ENCODE measurements around the gene CHRDL1.
"Not testable (repeated sequence)": the region's sequence is repeated elsewhere in the genome, so short reads cannot be mapped to it uniquely, and the experiment has no call there.

Gene CHRDL1, protein sequence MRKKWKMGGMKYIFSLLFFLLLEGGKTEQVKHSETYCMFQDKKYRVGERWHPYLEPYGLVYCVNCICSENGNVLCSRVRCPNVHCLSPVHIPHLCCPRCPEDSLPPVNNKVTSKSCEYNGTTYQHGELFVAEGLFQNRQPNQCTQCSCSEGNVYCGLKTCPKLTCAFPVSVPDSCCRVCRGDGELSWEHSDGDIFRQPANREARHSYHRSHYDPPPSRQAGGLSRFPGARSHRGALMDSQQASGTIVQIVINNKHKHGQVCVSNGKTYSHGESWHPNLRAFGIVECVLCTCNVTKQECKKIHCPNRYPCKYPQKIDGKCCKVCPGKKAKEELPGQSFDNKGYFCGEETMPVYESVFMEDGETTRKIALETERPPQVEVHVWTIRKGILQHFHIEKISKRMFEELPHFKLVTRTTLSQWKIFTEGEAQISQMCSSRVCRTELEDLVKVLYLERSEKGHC

DNA sequence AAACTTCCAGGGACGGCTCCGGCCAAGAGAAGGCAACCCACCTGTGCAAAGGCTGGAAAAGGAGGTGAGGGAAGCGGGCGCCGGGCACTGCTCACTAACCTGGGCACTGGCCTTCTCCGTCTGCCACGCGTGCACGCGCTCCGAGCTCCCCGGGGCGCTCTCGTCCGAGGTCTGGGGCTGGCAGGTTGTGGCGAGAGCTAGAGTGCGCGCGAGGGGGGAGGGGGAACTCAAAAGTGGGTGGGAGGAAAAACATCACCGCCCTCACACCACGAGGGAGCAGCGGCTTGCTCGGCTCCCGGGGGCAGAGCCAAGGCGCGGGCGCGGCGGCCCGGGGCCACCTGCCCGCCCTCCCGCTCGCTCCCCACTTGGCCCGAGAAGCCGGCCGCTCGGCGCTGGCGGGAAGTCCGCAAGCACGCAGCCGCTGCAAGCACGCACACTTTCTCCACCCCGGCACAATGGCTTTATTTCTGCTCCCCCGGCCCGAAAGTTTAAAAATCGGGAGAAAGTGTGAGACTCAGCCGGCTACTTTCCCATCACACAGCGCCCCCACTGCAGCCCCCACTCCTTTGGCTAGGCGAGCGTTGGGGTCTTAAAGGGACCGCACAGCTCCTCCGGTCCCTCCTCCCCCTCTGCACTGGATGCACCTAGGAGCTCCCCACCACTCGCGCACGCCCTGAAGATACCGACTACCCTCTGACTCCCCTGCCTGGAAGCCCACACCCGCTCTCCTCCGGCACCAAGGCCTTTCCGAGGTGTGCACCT lies at the start of gene CHRDL1:
Gene CHRDL1 (minus strand): TSS at position 173 of the 762 bp plus-strand sequence. CDS start 3,636 bp downstream, outside the sequence.
- no peak for DNase-seq (ENCODE audit: low read depth, low spot score)

DNA sequence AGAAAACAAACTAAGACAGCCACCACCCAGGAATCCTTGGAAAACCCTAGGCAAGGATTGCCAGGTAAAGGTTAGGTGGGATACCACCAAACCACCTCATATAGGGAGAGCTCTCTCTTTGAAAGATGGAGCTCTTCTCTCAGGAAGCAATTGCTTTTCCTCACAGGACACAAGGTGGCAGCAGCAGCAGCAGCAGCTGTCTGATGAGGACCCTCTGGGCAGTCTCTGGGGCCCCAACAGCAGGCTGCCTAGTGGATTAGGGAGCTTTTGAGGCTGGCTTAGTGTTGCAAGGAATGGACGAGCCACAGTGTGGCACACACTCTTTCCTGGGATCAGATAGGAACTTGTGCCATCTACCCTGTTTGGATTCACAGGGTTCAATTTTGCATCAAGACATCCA lies 41.4 kb upstream of the CHRDL1 start:
- DNase-seq (ENCODE audit: low read depth, low spot score) = no peak

DNA sequence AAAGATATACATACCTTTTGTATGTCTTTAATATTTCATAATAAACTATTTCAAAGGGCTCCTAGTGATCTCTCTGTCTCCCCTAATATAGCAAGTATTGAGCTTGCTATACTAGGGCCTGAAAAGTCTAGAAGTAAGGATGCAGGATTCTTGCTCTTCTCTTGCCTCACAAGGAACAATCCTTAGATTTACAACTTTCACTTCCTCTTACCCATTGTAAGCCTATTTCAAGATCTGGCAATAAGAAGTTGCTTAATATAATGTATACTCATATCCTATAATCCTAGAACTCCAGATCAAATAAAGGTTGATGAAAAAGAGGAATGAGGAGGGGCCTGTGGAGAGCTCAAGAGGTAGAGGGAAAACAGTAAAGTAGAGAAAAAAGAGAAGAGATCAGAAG lies 40.8 kb upstream of the CHRDL1 start:
- DNase-seq (ENCODE audit: low read depth, low spot score) = no peak

DNA sequence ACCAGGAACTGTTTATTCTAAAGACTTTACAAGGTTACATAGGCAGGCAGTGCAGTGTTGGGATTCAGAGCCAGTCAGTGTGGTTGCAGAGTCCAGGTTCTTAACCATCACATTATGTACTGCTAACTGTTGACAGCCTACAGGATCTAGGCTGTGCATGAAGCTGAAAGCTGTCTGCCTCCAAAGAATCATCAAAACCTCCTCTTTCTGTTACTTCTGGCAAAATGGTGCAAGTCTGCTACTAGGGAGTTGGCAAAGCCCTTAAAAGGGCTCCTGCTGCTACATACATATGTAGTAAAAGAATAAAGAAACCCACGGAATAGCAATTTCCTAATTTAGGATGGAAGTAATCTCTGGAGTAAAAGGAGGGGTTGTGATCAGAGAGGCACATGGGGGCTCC lies 40.4 kb upstream of the CHRDL1 start:
- DNase-seq (ENCODE audit: low read depth, low spot score) = no peak

- no peak for DNase-seq (ENCODE audit: low read depth, low spot score)
Observed at GRCh38 chrX:110825972-110826371, 30.4 kb upstream of the CHRDL1 start.

DNA sequence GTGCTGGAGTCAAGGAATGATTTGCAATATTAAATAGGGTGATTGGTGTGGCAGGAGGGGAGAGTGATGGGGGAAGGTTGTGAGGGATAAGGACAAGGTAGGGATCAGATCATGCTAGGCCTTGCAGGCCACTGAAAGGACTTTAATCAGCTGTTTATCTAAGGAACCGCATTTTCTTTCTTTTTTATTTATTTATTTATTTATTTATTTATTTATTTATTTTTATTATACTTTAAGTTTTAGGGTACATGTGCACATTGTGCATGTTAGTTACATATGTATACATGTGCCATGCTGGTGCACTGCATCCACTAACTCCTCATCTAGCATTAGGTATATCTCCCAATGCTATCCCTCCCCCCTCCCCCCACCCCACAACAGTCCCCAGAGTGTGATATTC lies 20.9 kb upstream of the CHRDL1 start:
- not testable (repeated sequence) for DNase-seq (ENCODE audit: low read depth, low spot score)

GRCh38 chrX:110806145-110806544 lies 10.5 kb upstream of the CHRDL1 start:
- no peak for DNase-seq (ENCODE audit: low read depth, low spot score)

DNA sequence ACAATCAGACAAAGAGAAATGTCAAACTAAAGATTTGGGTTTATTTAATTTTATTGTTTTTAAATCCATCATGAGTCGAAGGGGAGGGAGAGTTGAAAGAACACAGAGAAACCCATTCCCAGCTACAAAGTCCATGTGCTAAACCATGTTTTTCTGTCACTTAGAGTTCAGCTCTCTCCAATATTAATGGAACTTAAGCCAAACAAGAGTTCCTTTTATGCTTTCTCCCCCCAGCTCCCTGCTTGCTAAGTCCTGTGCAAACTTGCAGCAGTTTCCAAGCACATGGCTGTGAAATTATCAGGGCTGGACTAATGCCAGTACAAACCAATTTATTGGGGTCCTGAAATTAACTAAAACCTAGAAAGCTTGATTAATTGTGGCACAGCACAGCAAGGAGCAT lies 9.7 kb upstream of the CHRDL1 start:
- no peak for DNase-seq (ENCODE audit: low read depth, low spot score)

GRCh38 chrX:110804446-110804845 lies 8.8 kb upstream of the CHRDL1 start:
- no peak for DNase-seq (ENCODE audit: low read depth, low spot score)

DNA sequence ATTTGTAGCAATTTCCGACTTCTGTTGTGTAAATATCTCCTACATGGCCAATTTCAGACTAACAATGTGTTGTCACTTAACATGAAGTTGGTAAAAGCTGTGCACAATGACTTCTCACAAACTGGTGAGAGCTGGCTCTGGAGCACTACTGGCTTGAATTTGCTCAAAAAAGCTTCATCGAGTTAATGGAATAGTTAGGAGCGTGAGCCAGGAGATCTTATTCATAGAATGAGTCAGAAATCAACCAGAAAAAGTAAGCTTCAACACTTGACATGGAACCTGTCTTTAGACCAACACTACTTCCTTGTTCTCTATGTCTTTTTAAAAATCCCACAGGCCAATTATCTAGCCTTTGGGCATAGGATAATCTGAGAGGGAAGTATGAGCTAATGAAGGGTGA lies 7.9 kb upstream of the CHRDL1 start:
- DNase-seq (ENCODE audit: low read depth, low spot score) = no peak

- no peak for DNase-seq (ENCODE audit: low read depth, low spot score)
Observed at GRCh38 chrX:110796407-110796697, 735 bp upstream of the CHRDL1 start.

DNA sequence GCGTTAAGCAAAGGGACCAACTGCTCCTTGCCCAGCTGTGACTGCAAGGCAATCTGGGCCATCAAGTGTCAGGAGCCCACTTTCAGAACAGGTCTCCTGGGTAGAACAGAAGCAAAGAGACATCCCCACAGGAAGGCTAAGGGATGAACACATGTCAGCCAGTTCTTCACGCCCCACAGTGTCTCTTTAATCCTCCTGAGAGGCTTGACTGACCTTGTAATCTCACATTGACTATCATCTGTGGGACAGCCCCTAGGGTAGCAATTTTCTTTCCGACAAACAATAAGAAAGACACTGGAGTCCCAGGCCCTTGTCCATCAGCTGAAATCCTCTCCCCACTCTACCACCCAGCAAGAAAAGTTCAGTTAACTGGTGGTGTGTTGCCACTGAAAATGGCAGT lies 1.0 kb downstream of the CHRDL1 start:
- no peak for DNase-seq (ENCODE audit: low read depth, low spot score)

DNA sequence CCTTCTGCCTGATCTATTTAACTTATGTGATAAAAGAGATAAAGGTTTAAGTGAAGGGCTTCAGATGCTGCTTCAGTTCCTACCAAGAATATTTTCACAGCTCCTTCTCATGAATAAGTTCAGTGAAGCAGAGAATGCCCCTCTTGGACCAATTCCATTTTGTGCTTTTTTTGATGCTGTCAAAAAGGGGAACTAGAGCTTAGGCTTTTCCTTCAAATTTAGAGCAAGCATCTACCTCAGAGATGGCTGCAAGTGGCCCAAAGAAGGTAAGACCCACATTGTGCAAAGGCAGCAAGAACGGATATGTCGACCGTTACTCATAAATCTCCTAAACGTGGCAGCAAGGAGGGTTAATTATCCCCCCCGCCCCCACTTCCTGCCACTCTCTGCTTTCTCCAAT lies 4.5 kb downstream of the CHRDL1 start:
- DNase-seq (ENCODE audit: low read depth, low spot score) = no peak

DNA sequence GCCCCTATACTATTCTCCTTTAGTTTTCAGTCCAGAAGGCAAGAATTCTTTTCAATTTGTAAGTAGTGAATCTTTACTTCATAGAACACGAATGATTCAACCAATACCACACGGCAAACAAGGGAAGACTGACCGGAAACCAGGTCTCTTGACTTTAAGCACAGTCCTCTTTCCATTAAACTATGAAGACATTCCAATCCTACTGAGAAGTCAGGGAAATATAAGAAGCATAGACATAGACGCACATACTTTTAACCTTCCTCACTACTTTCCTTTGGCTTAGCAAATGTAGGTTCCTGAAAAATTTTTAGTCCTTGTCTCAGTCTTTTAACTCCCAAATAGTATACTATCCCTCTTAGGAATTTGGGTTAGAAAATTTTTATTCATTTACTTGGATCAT lies 9.1 kb downstream of the CHRDL1 start:
- no peak for DNase-seq (ENCODE audit: low read depth, low spot score)

GRCh38 chrX:110759785-110760184 lies 35.8 kb downstream of the CHRDL1 start:
- DNase-seq (ENCODE audit: low read depth, low spot score) = no peak

DNA sequence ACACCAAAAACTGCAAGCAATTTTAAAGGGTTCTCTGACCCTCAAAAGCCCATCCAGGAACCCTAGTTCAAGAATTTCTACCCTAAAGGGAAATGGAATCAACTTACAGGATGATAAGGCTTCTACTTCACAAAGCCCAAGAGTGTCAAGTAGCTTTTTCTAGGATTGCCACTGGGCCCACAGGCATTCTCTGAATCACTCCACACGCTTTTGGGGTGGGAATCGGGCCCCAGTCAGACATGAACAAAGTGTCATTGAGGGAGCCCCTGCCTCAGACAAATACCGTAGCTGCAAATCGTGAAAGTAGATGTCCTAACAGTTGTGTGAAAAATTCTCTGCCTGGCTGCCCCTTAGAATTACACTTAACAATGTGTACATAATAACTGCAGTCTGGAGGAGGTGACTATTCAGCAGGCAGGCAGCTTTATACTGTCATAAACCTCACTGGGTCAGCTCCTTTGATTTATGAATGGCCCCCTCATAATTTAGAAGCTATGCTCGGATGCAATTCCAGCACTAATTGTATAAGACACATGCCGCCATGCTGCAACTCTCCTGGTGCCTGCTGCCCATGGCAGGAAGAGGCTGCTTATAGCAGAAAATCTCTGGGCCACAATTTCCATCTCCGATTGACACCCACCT lies 36.7 kb downstream of the CHRDL1 start:
- DNase-seq (ENCODE audit: low read depth, low spot score) = no peak

- DNase-seq (ENCODE audit: low read depth, low spot score) = no peak
Observed at GRCh38 chrX:110755611-110756010, 40.0 kb downstream of the CHRDL1 start.

DNA sequence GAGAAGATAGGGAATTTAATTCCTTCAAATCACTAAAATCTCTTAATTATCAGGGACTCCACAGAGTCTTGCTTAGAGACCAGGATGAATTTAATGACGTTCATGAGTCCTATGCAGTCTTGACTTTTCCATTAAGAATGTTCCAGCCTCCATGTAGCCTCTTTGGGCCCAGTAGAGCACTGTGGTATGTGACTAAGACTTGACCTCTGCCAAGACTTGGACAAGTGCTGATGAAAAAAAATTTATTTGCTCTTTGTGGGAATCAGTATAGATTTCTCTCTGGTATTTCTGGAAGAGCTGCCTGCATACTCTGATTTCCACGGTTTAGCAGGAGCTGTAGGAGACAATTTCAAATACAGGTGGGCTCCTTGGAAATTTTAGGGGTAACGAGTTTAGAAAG lies 40.6 kb downstream of the CHRDL1 start:
- DNase-seq (ENCODE audit: low read depth, low spot score) = no peak

- DNase-seq (ENCODE audit: low read depth, low spot score) = no peak
Observed at GRCh38 chrX:110750526-110751189, 45.0 kb downstream of the CHRDL1 start.

- no peak for DNase-seq (ENCODE audit: low read depth, low spot score)
Observed at GRCh38 chrX:110748256-110748806, 47.3 kb downstream of the CHRDL1 start.

DNA sequence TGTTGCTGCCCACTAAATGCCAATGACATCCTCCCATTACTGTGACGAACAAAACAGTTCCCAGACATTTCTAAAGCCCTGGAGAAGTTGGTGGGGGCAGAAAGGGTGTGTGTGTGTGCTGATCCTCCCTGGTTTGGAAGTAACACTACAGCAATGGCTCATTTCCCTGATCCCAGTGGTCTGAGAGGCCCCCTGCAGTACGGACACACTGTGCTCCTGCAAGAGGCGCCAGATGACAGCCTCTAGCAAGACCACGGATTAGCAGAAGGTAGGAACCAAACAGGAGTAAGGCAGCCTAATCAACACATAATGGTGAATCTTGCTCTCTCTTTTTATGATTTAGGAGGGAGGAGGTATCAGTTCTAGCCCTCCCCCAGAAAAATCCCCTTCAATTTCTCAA lies 49.6 kb downstream of the CHRDL1 start:
- no peak for DNase-seq (ENCODE audit: low read depth, low spot score)

- DNase-seq (ENCODE audit: low read depth, low spot score) = no peak
Observed at GRCh38 chrX:110745288-110745687, 50.3 kb downstream of the CHRDL1 start.
